ENCODE data around the gene RALY.

RALY gene

GRCh38 chr20:34052414-34052813 is 58.7 kb downstream of the RALY start:
- DNase-seq, result no peak

GRCh38 chr20:34055290-34055689 is 61.6 kb downstream of the RALY start:
- no peak for DNase-seq

- DNase-seq, result no peak
Observed at GRCh38 chr20:34058831-34059230, 65.1 kb downstream of the RALY start.

GRCh38 chr20:34060970-34061369 is 67.3 kb downstream of the RALY start:
- no peak for DNase-seq

GRCh38 chr20:34061695-34062094 is 68.0 kb downstream of the RALY start:
- no peak for DNase-seq

- DNase-seq, result no peak
Observed at GRCh38 chr20:34062570-34063482, 69.1 kb downstream of the RALY start.

- DNase-seq, result no peak
Observed at GRCh38 chr20:34064286-34064685, 70.6 kb downstream of the RALY start.

- no peak for DNase-seq
Observed at GRCh38 chr20:34065260-34065659, 71.5 kb downstream of the RALY start.

- DNase-seq, result no peak
Observed at GRCh38 chr20:34066476-34067090, 72.9 kb downstream of the RALY start.

GRCh38 chr20:34068001-34068400 is 74.3 kb downstream of the RALY start:
- DNase-seq, result no peak

- DNase-seq, result peak; percentile 73
Observed at GRCh38 chr20:34069341-34070078, 75.8 kb downstream of the RALY start.

GRCh38 chr20:34070079-34070439 is 76.3 kb downstream of the RALY start:
- no peak for DNase-seq

- DNase-seq, result no peak
Observed at GRCh38 chr20:34070859-34071258, 77.1 kb downstream of the RALY start.

- DNase-seq, result no peak
Observed at GRCh38 chr20:34072076-34072475, 78.4 kb downstream of the RALY start.

- DNase-seq, result no peak
Observed at GRCh38 chr20:34072778-34073177, 79.1 kb downstream of the RALY start.

GRCh38 chr20:34074101-34074760 is 80.5 kb downstream of the RALY start:
- DNase-seq, result no peak

GRCh38 chr20:34075647-34076046 is 81.9 kb downstream of the RALY start:
- DNase-seq, result no peak

- no peak for DNase-seq
Observed at GRCh38 chr20:34076952-34077351, 83.2 kb downstream of the RALY start.

GRCh38 chr20:34078540-34078939 is 84.8 kb downstream of the RALY start:
- no peak for DNase-seq

GRCh38 chr20:34079818-34080217 is 86.1 kb downstream of the RALY start:
- no peak for DNase-seq

GRCh38 chr20:34082232-34082887 is 88.6 kb downstream of the RALY start:
- DNase-seq, result no peak

- DNase-seq, result peak; percentile 58
Observed at GRCh38 chr20:34083137-34083536, 89.4 kb downstream of the RALY start.

- no peak for DNase-seq
Observed at GRCh38 chr20:34083781-34084180, 90.1 kb downstream of the RALY start.

Data from NCI-H1105 (cell line).